PC-9 (cell line): ENCODE data around the gene SENP3. TPM values are rescaled to one million over a fixed set of nuclear protein-coding genes. Genes with fewer than 3 reads are reported as not detected.

ENCODE experiments used
- BruUV-seq: library from RNA; stranded (reverse); fragments of 400-500 nt; replicated peaks from 2 replicates; lab custom pipeline; 2021; lab: Mats Ljungman, UMichigan
- CTCF ChIA-PET: fragments of 300-600 bp; sonication (Branson Sonifier 250); formaldehyde crosslinking; loops from one replicate; lab custom pipeline; 2022; ENCODE audit warnings: antibody characterized with exemption; lab: Charles Lee
- POLR2A ChIA-PET: fragments of 300-600 bp; sonication (Branson Sonifier 250); formaldehyde crosslinking; loops from one replicate; lab custom pipeline; 2022; ENCODE audit warnings: antibody characterized with exemption; ENCODE audit not compliant: unreplicated experiment; lab: Charles Lee
- DNase-seq, 2 experiments: peaks; one replicate each; pipeline versions ENCODE4 v3.0.0 to v3.0.0-alpha.2; 2015 to 2022; ENCODE audit warnings: mixed read lengths in 1 of 2
- H2AFZ ChIP-seq: fragments of 200-600 bp; sonication (generic); 2 replicates; pipeline ENCODE4 v1.8.1; 2017; ENCODE audit warnings: antibody characterized with exemption
- H3F3A ChIP-seq: fragments of 200-600 bp; sonication (generic); 2 replicates; pipeline ENCODE4 v1.8.1; 2017; ENCODE audit warnings: antibody characterized with exemption, mild to moderate bottlenecking, low read depth; ENCODE audit not compliant: insufficient read depth
- H3K27ac ChIP-seq: fragments of 200-600 bp; sonication (generic); 2 replicates; pipeline ENCODE4 v1.6.1; 2016; ENCODE audit warnings: mixed run types
- H3K27me3 ChIP-seq: fragments of 200-600 bp; sonication (generic); 2 replicates; pipeline ENCODE4 v1.6.1; 2016; ENCODE audit warnings: low read depth, mixed run types; ENCODE audit not compliant: insufficient read depth
- H3K36me3 ChIP-seq: fragments of 200-600 bp; sonication (generic); 2 replicates; pipeline ENCODE4 v1.6.1; 2016; ENCODE audit warnings: low read depth, mixed run types
- H3K4me1 ChIP-seq: fragments of 200-600 bp; sonication (generic); replicated peaks from 2 replicates; pipeline ENCODE4 v1.6.1; 2016; ENCODE audit warnings: mixed run types; ENCODE audit not compliant: insufficient read depth
- H3K4me2 ChIP-seq: fragments of 200-600 bp; sonication (generic); 2 replicates; pipeline ENCODE4 v1.6.1; 2017; ENCODE audit warnings: mixed run types
- H3K4me3 ChIP-seq: fragments of 200-600 bp; sonication (generic); 2 replicates; pipeline ENCODE4 v1.6.1; 2016; ENCODE audit warnings: mixed run types
- H3K79me2 ChIP-seq: fragments of 200-600 bp; sonication (generic); 2 replicates; pipeline ENCODE4 v1.6.1; 2017; ENCODE audit warnings: low read depth, mixed run types
- H3K9me2 ChIP-seq: fragments of 200-600 bp; sonication (generic); 2 replicates; pipeline ENCODE4 v1.8.1; 2017; ENCODE audit warnings: mild to moderate bottlenecking; ENCODE audit not compliant: insufficient read depth
- H3K9me3 ChIP-seq: fragments of 200-600 bp; sonication (generic); 2 replicates; pipeline ENCODE4 v1.8.1; 2016; ENCODE audit warnings: low read depth; ENCODE audit not compliant: insufficient read depth
- H4K20me1 ChIP-seq: fragments of 200-600 bp; sonication (generic); 2 replicates; pipeline ENCODE4 v1.8.1; 2017; ENCODE audit not compliant: insufficient read depth
- EZH2 ChIP-seq: fragments of 200-600 bp; sonication (generic); IDR thresholded peaks from 2 replicates; pipeline ENCODE4 v1.8.0; 2017; ENCODE audit warnings: antibody characterized with exemption, low read depth
- intact Hi-C: fragments of 100-400 bp; cut with micrococcal nuclease; formaldehyde crosslinking; loops from one replicate; pipeline ENCODE4 v1.10.0; 2022; ENCODE audit not compliant: unreplicated experiment
- total RNA-seq: library from RNA; stranded (reverse); gene quantifications from 2 replicates; pipeline ENCODE4 v1.2.3, GENCODE V29; 2021
- TF ChIP-seq, protein P1 (sequence below): fragments of 200-600 bp; sonication (generic); conservative IDR thresholded peaks from 2 replicates; pipeline ENCODE4 v1.6.1; 2017; ENCODE audit warnings: mixed run types, antibody characterized with exemption, mild to moderate bottlenecking, moderate library complexity

Gene SENP3
- total RNA-seq, 1 experiment from 2014 or later, result 72.4 TPM

DNA sequence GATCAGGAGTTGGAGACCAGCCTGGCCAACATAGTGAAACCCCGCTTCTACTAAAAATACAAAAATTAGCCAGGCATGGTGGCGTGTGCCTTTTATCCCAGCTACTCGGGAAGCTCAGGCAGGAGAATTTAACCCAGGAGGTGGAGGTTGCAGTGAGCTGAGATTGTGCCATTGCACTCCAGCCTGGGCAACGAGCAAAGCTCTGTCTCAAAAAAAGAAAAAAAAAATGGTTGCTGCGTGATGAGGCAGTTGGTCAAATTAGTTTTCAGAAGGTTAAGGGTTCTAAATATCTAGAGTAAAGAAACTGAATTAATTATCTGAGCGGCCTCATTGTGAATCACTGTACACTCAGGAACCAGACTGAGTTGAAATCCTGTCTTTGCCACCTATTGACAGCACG is 14.2 kb downstream of the SENP3 start:
- Histone ChIP-seq H3K27me3 (no peaks in the 10 kb centered on the region), H3K4me2 (peak overlapping the region; percentile 93; the same call in 1 of the 2 replicates), H3K27ac (peak overlapping the region; percentile 59), H3K4me1 (peaks cover 55% of the 10 kb centered on the region), H2AFZ (no peak overlapping the region), H4K20me1 (peaks cover 54% of the 10 kb centered on the region), H3K36me3 (peaks cover 35% of the 10 kb centered on the region), H3K4me3 (peak overlapping the region; percentile 91; the same call in 1 of the 2 replicates), H3K79me2 (peaks cover 59% of the 10 kb centered on the region), H3K9me3 (no peaks in the 10 kb centered on the region), H3K9me2 (no peaks in the 10 kb centered on the region), H3F3A (peaks cover 73% of the 10 kb centered on the region)
- no TSS peak for BruUV-seq
- TF ChIP-seq, protein P1, sequence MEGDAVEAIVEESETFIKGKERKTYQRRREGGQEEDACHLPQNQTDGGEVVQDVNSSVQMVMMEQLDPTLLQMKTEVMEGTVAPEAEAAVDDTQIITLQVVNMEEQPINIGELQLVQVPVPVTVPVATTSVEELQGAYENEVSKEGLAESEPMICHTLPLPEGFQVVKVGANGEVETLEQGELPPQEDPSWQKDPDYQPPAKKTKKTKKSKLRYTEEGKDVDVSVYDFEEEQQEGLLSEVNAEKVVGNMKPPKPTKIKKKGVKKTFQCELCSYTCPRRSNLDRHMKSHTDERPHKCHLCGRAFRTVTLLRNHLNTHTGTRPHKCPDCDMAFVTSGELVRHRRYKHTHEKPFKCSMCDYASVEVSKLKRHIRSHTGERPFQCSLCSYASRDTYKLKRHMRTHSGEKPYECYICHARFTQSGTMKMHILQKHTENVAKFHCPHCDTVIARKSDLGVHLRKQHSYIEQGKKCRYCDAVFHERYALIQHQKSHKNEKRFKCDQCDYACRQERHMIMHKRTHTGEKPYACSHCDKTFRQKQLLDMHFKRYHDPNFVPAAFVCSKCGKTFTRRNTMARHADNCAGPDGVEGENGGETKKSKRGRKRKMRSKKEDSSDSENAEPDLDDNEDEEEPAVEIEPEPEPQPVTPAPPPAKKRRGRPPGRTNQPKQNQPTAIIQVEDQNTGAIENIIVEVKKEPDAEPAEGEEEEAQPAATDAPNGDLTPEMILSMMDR, result no peak
- no peak for TF ChIP-seq EZH2
- intact Hi-C loops, result no loop called here
- ChIA-PET POLR2A (interaction anchor here (0.7 kb wide), 1 partner anchor 100 kb away, joined by 6 read pairs; no protein-coding TSS in a partner anchor), CTCF (no interaction called here)
- no peak for DNase-seq

- POLR2A ChIA-PET, result interaction anchor here (0.5 to 0.7 kb wide), 2 partner anchors 11 to 75 kb away, joined by 3 read pairs; no protein-coding TSS in a partner anchor
- H3K4me1 ChIP-seq, result peaks cover 55% of the 10 kb centered on the region
- H3K9me3 ChIP-seq, result no peaks in the 10 kb centered on the region
- no peaks in the 10 kb centered on the region for H3K27me3 ChIP-seq
- peaks cover 59% of the 10 kb centered on the region for H3K79me2 ChIP-seq
- TF ChIP-seq, protein P1, result no peak
- TF ChIP-seq EZH2, result no peak
- BruUV-seq, result no TSS peak
- intact Hi-C loops, result no loop called here
- no peaks in the 10 kb centered on the region for H3K9me2 ChIP-seq
- CTCF ChIA-PET, result no interaction called here
- peaks cover 35% of the 10 kb centered on the region for H3K36me3 ChIP-seq
- peak overlapping the region; percentile 59; the same call in 1 of the 2 replicates for H3K27ac ChIP-seq
- H3K4me3 ChIP-seq, result no peak overlapping the region
- H2AFZ ChIP-seq, result no peak overlapping the region
- H3F3A ChIP-seq, result peaks cover 73% of the 10 kb centered on the region
- peaks cover 54% of the 10 kb centered on the region for H4K20me1 ChIP-seq
- DNase-seq, result no peak
- H3K4me2 ChIP-seq, result peak overlapping the region; percentile 93; the same call in 1 of the 2 replicates
These were observed 14.8 kb downstream of the SENP3 start for GRCh38 chr17:7576432-7576937.

GRCh38 chr17:7577327-7578199 is 15.8 kb downstream of the SENP3 start:
- H3F3A ChIP-seq, result peaks cover 69% of the 10 kb centered on the region
- TF ChIP-seq, protein P1, result no peak
- TF ChIP-seq EZH2, result no peak
- H3K9me3 ChIP-seq, result no peaks in the 10 kb centered on the region
- ChIA-PET CTCF (interaction anchor here (0.5 kb wide), 1 partner anchor 12 kb away, joined by 3 read pairs; no protein-coding TSS in a partner anchor), POLR2A (interaction anchor here (0.7 kb wide), 1 partner anchor 320 kb away, joined by 7 read pairs; no protein-coding TSS in a partner anchor)
- no peak overlapping the region for H3K4me3 ChIP-seq
- intact Hi-C loops, result no loop called here
- H4K20me1 ChIP-seq, result peaks cover 54% of the 10 kb centered on the region
- peaks cover 55% of the 10 kb centered on the region for H3K4me1 ChIP-seq
- H3K36me3 ChIP-seq, result peaks cover 35% of the 10 kb centered on the region
- H3K4me2 ChIP-seq, result peak overlapping the region; percentile 93; the same call in 1 of the 2 replicates
- H3K27me3 ChIP-seq, result no peaks in the 10 kb centered on the region
- no peak overlapping the region for H2AFZ ChIP-seq
- H3K79me2 ChIP-seq, result peaks cover 59% of the 10 kb centered on the region
- H3K9me2 ChIP-seq, result no peaks in the 10 kb centered on the region
- peak overlapping the region; percentile 88 for H3K27ac ChIP-seq
- no TSS peak for BruUV-seq
- no peak for DNase-seq
